HepG2 (cell line): ENCODE measurements around the gene HYAL2. TPM values are rescaled to one million over a fixed set of nuclear protein-coding genes. Genes with fewer than 3 reads are reported as not detected.

ENCODE experiments used
- ESRRA ChIP-seq: sonication (generic); formaldehyde crosslinking; IDR thresholded peaks from 2 replicates; pipeline ENCODE4 v1.5.1; 2020; ENCODE audit warnings: mild to moderate bottlenecking, low read depth, missing genetic modification reagents
- EZH2 ChIP-seq: conservative IDR thresholded peaks from 2 replicates; pipeline ENCODE4 v1.6.1; 2012; ENCODE audit warnings: mild to moderate bottlenecking, low read depth, low read length, moderate library complexity
- NFYB ChIP-seq: sonication (generic); formaldehyde crosslinking; IDR thresholded peaks from 2 replicates; pipeline ENCODE4 v1.4.0; 2020; ENCODE audit warnings: missing genetic modification reagents
- PITX1 ChIP-seq: sonication (generic); formaldehyde crosslinking; IDR thresholded peaks from 2 replicates; pipeline ENCODE4 v1.5.1; 2020; ENCODE audit warnings: mild to moderate bottlenecking, missing genetic modification reagents
- SCMH1 ChIP-seq: sonication (generic); formaldehyde crosslinking; IDR thresholded peaks from 2 replicates; pipeline ENCODE4 v1.9.0; 2021; ENCODE audit warnings: missing genetic modification reagents, mild to moderate bottlenecking, borderline replicate concordance
- SP5 ChIP-seq: IDR thresholded peaks from 2 replicates; pipeline ENCODE4 v1.6.1; 2016; ENCODE audit warnings: low read depth, borderline replicate concordance
- XRCC5 ChIP-seq: fragments of 200-400 bp; formaldehyde crosslinking; optimal IDR thresholded peaks from 2 replicates; pipeline ENCODE3; 2017; ENCODE audit warnings: mild to moderate bottlenecking, low read length
- ZBTB1 ChIP-seq: sonication (generic); formaldehyde crosslinking; IDR thresholded peaks from 2 replicates; pipeline ENCODE4 v1.4.0; 2020; ENCODE audit warnings: missing genetic modification reagents, borderline replicate concordance
- ZKSCAN8 ChIP-seq: IDR thresholded peaks from 2 replicates; pipeline ENCODE4 v1.6.1; 2016; ENCODE audit warnings: borderline replicate concordance, missing genetic modification reagents, missing compliant biosample characterization
- ZNF331 ChIP-seq: sonication (generic); formaldehyde crosslinking; IDR thresholded peaks from 2 replicates; pipeline ENCODE4 v1.4.0; 2020; ENCODE audit warnings: missing genetic modification reagents
- ZNF383 ChIP-seq: sonication (generic); formaldehyde crosslinking; IDR thresholded peaks from 2 replicates; pipeline ENCODE4 v1.4.0; 2020; ENCODE audit warnings: missing genetic modification reagents, mild to moderate bottlenecking, borderline replicate concordance
- ZNF572 ChIP-seq: sonication (generic); formaldehyde crosslinking; IDR thresholded peaks from 2 replicates; pipeline ENCODE4 v1.5.1; 2020; ENCODE audit warnings: mild to moderate bottlenecking, missing genetic modification reagents
- ZNF615 ChIP-seq: sonication (generic); formaldehyde crosslinking; IDR thresholded peaks from 2 replicates; pipeline ENCODE4 v1.5.0; 2020; ENCODE audit warnings: mild to moderate bottlenecking, missing genetic modification reagents, borderline replicate concordance
- ZZZ3 ChIP-seq: sonication (generic); formaldehyde crosslinking; IDR thresholded peaks from 2 replicates; pipeline ENCODE4 v1.4.0; 2020; ENCODE audit warnings: missing genetic modification reagents, mild to moderate bottlenecking, borderline replicate concordance
- polyA plus RNA-seq, 8 experiments: library from polyadenylated mRNA; depleted of rRNA in 3 of 8; stranded (reverse) in 7 of 8; unstranded in 1 of 8; fragments of >200 nt; fragmentation: Illumina TruSeq in 4 of 8; extraction: Trizol in 4 of 8; gene quantifications; 2 replicates each; pipeline versions ENCODE4 v1.2.1 to v1.2.3, GENCODE V29; 2011 to 2016; ENCODE audit warnings: low read depth in 4 of 8, missing spikeins in 1 of 8, mixed read lengths in 1 of 8; ENCODE audit not compliant: insufficient read depth in 1 of 8
- total RNA-seq, 5 experiments: library from RNA; depleted of rRNA; stranded (reverse); fragments of >200 nt; fragmentation: Illumina TruSeq; extraction: Trizol; gene quantifications; 2 replicates each; pipeline ENCODE4 v1.2.3, GENCODE V29; 2016; ENCODE audit warnings: low read depth in 1 of 5
- TF ChIP-seq, protein P1 (sequence below): sonication (generic); formaldehyde crosslinking; IDR thresholded peaks from 2 replicates; pipeline ENCODE4 v1.9.0; 2021; ENCODE audit warnings: missing genetic modification reagents, mild to moderate bottlenecking, borderline replicate concordance
- TF ChIP-seq, protein P2 (sequence below): sonication (generic); formaldehyde crosslinking; IDR thresholded peaks from 2 replicates; pipeline ENCODE4 v1.5.0; 2020; ENCODE audit warnings: missing genetic modification reagents
- TF ChIP-seq, protein P3 (sequence below): sonication (generic); formaldehyde crosslinking; IDR thresholded peaks from 2 replicates; pipeline ENCODE4 v1.5.0; 2020; ENCODE audit warnings: missing genetic modification reagents
- TF ChIP-seq, protein P4 (sequence below), 2 experiments: sonication (generic) in 1 of 2; formaldehyde crosslinking in 1 of 2; IDR thresholded peaks; 2 replicates each; pipeline versions ENCODE4 v1.4.0 to v1.6.1; 2018 to 2020; ENCODE audit warnings: missing genetic modification reagents in 2 of 2, borderline replicate concordance in 1 of 2, low read depth in 1 of 2, mild to moderate bottlenecking in 1 of 2, missing biosample characterization in 1 of 2
- TF ChIP-seq, protein P5 (sequence below): sonication (generic); formaldehyde crosslinking; IDR thresholded peaks from 2 replicates; pipeline ENCODE4 v1.4.0; 2020; ENCODE audit warnings: mild to moderate bottlenecking, missing genetic modification reagents
- TF ChIP-seq, protein P6 (sequence below): sonication (generic); formaldehyde crosslinking; IDR thresholded peaks from 2 replicates; pipeline ENCODE4 v1.4.0; 2020; ENCODE audit warnings: missing genetic modification reagents

The HYAL2 gene
- total and polyA plus RNA-seq, 2 of the 13 experiments (the other 11 are each of a cell fraction or from before 2014, with no cell fraction given): 76.2 to 102 TPM

DNA sequence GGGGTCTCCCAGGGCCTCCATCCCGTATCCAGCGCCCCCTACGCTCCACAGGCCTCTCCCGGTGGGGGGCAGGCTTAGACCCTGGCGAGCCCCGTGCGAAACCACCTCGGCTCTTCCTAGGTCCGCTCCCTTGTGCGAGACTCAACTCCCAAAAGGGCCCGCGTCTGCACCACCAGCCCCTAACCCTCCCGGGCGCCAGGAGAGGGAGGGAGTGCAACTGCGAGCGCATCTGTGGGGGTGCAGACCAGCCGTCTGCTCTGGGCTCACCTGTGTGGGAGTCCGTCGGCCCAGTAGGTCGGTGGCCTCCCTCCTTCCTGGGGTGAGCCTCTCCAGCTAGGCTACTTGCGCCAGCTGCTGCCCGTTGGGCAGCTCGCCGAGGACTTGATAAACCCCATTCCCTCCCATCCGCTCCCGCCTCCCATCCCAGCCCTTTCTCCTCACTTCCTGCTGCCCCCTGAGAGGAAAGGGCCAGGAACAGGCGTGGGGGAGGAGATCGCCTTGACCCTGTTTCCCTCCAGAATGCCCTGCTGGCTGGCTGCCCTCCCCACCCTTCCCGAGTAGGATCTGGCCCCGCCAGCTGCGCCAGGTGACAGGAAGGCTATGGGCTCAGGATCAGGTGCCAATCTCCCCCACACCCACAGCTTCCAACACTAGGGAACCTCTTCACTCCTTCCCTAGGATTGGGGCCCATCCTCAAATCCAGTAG lies at the start of gene HYAL2 (continued):
- TF ChIP-seq, protein P1, sequence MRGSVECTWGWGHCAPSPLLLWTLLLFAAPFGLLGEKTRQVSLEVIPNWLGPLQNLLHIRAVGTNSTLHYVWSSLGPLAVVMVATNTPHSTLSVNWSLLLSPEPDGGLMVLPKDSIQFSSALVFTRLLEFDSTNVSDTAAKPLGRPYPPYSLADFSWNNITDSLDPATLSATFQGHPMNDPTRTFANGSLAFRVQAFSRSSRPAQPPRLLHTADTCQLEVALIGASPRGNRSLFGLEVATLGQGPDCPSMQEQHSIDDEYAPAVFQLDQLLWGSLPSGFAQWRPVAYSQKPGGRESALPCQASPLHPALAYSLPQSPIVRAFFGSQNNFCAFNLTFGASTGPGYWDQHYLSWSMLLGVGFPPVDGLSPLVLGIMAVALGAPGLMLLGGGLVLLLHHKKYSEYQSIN (CRISPR knock-in tag): no peak
- TF ChIP-seq ZKSCAN8 (no peak), SP5 (CRISPR knock-in tag) (no peak; the same call in 1 of the 2 replicates), SCMH1 (CRISPR knock-in tag) (no peak), EZH2 (no peak), ZNF383 (0 out of 2 replicates have a peak, but pooled peaks have one; percentile 77), ZNF331 (CRISPR knock-in tag) (no peak), ZBTB1 (CRISPR knock-in tag) (no peak), ZNF615 (CRISPR knock-in tag) (no peak), ESRRA (CRISPR knock-in tag) (no peak), NFYB (no peak), XRCC5 (no peak), ZZZ3 (CRISPR knock-in tag) (0 out of 2 replicates have a peak, but pooled peaks have one; percentile 34), ZNF572 (CRISPR knock-in tag) (no peak), PITX1 (CRISPR knock-in tag) (no peak; the same call in 1 of the 2 replicates)
- TF ChIP-seq, protein P2, sequence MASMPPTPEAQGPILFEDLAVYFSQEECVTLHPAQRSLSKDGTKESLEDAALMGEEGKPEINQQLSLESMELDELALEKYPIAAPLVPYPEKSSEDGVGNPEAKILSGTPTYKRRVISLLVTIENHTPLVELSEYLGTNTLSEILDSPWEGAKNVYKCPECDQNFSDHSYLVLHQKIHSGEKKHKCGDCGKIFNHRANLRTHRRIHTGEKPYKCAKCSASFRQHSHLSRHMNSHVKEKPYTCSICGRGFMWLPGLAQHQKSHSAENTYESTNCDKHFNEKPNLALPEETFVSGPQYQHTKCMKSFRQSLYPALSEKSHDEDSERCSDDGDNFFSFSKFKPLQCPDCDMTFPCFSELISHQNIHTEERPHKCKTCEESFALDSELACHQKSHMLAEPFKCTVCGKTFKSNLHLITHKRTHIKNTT (CRISPR knock-in tag): no peak
- TF ChIP-seq, protein P3, sequence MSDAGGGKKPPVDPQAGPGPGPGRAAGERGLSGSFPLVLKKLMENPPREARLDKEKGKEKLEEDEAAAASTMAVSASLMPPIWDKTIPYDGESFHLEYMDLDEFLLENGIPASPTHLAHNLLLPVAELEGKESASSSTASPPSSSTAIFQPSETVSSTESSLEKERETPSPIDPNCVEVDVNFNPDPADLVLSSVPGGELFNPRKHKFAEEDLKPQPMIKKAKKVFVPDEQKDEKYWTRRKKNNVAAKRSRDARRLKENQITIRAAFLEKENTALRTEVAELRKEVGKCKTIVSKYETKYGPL (CRISPR knock-in tag): no peak
- TF ChIP-seq, protein P4, sequence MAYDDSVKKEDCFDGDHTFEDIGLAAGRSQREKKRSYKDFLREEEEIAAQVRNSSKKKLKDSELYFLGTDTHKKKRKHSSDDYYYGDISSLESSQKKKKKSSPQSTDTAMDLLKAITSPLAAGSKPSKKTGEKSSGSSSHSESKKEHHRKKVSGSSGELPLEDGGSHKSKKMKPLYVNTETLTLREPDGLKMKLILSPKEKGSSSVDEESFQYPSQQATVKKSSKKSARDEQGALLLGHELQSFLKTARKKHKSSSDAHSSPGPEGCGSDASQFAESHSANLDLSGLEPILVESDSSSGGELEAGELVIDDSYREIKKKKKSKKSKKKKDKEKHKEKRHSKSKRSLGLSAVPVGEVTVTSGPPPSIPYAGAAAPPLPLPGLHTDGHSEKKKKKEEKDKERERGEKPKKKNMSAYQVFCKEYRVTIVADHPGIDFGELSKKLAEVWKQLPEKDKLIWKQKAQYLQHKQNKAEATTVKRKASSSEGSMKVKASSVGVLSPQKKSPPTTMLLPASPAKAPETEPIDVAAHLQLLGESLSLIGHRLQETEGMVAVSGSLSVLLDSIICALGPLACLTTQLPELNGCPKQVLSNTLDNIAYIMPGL (CRISPR knock-in tag; IDR thresholded peaks at IDR 0.05; ENCODE audit: borderline replicate concordance in 1 of 2, low read depth in 1 of 2): no peak; a peak in 1 of 4 replicates
- TF ChIP-seq, protein P5, sequence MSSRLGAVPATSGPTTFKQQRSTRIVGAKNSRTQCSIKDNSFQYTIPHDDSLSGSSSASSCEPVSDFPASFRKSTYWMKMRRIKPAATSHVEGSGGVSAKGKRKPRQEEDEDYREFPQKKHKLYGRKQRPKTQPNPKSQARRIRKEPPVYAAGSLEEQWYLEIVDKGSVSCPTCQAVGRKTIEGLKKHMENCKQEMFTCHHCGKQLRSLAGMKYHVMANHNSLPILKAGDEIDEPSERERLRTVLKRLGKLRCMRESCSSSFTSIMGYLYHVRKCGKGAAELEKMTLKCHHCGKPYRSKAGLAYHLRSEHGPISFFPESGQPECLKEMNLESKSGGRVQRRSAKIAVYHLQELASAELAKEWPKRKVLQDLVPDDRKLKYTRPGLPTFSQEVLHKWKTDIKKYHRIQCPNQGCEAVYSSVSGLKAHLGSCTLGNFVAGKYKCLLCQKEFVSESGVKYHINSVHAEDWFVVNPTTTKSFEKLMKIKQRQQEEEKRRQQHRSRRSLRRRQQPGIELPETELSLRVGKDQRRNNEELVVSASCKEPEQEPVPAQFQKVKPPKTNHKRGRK: no peak
- TF ChIP-seq, protein P6, sequence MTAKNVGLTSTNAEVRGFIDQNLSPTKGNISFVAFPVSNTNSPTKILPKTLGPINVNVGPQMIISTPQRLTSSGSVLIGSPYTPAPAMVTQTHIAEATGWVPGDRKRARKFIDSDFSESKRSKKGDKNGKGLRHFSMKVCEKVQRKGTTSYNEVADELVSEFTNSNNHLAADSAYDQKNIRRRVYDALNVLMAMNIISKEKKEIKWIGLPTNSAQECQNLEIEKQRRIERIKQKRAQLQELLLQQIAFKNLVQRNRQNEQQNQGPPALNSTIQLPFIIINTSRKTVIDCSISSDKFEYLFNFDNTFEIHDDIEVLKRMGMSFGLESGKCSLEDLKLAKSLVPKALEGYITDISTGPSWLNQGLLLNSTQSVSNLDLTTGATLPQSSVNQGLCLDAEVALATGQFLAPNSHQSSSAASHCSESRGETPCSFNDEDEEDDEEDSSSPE (CRISPR knock-in tag): no peak
